Parathyroid adenoma (tissue), 2 donors: ENCODE data around the gene CTSD.

ENCODE experiments used
- H2AFZ ChIP-seq: fragments of 300-600 bp; sonication (generic); one replicate; pipeline ENCODE4 v1.7.0; 2017; ENCODE audit warnings: antibody characterized with exemption, mild to moderate bottlenecking
- H3K27ac ChIP-seq: fragments of 300-600 bp; sonication (generic); one replicate; pipeline ENCODE4 v1.7.0; 2017
- H3K27me3 ChIP-seq: fragments of 300-600 bp; sonication (generic); one replicate; pipeline ENCODE4 v1.7.0; 2017; ENCODE audit warnings: low read length; ENCODE audit not compliant: control insufficient read depth, insufficient read depth
- H3K36me3 ChIP-seq: fragments of 300-600 bp; sonication (generic); one replicate; pipeline ENCODE4 v1.7.0; 2017; ENCODE audit warnings: low read length; ENCODE audit not compliant: control insufficient read depth, insufficient read depth
- H3K4me1 ChIP-seq: fragments of 300-600 bp; sonication (generic); one replicate; pipeline ENCODE4 v1.7.0; 2017; ENCODE audit warnings: control low read depth
- H3K4me2 ChIP-seq: fragments of 300-600 bp; sonication (generic); one replicate; pipeline ENCODE4 v1.7.0; 2017; ENCODE audit warnings: low read length
- H3K4me3 ChIP-seq: fragments of 300-600 bp; sonication (generic); one replicate; pipeline ENCODE4 v1.7.0; 2017; ENCODE audit warnings: low read depth, low read length
- H3K79me2 ChIP-seq: fragments of 300-600 bp; sonication (generic); one replicate; pipeline ENCODE4 v1.7.0; 2017; ENCODE audit warnings: control low read depth
- H3K9ac ChIP-seq: fragments of 300-600 bp; sonication (generic); one replicate; pipeline ENCODE4 v1.7.0; 2017; ENCODE audit warnings: mild to moderate bottlenecking
- H3K9me3 ChIP-seq: fragments of 300-600 bp; sonication (generic); one replicate; pipeline ENCODE4 v1.7.0; 2017; ENCODE audit warnings: low read length; ENCODE audit not compliant: control insufficient read depth
- CTCF ChIP-seq: fragments of 300-600 bp; sonication (generic); IDR thresholded peaks from one replicate; pipeline ENCODE4 v1.7.0; 2017; ENCODE audit warnings: antibody characterized with exemption, mild to moderate bottlenecking
- donor health status: primary hyperparathyroidism.

Gene CTSD

GRCh38 chr11:1754376-1755150 is 9.2 kb downstream of the CTSD start:
- Histone ChIP-seq H3K27me3 (no peaks in the 10 kb centered on the region), H3K9ac (no peak overlapping the region), H3K79me2 (no peaks in the 10 kb centered on the region), H3K27ac (no peak overlapping the region), H2AFZ (no peak overlapping the region), H3K9me3 (no peaks in the 10 kb centered on the region), H3K4me1 (no peaks in the 10 kb centered on the region), H3K36me3 (no peaks in the 10 kb centered on the region), H3K4me2 (no peak overlapping the region), H3K4me3 (no peak overlapping the region)
- no peak for TF ChIP-seq CTCF

DNA sequence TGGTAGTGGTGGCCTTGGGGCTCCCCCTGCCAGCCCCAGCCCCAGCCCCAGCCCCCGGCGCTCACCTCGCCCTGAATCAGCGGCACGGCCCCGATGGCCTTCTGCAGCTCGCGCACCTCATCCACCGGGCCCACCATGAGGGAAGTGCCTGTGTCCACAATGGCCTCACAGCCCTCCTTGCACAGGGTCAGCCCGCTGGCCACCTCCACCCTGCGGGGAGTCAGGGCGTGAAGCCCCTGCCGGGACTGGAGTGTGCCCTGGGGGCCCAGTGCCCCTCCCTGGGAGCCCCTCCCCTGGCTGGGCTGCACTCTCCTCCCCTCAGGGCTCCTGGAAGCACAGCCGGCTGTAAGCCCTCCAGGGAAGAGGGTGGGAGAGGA is 9.8 kb downstream of the CTSD start:
- no peaks in the 10 kb centered on the region for H3K36me3 ChIP-seq
- H3K27ac ChIP-seq, result no peak overlapping the region
- no peak overlapping the region for H3K4me2 ChIP-seq
- no peaks in the 10 kb centered on the region for H3K27me3 ChIP-seq
- H3K79me2 ChIP-seq, result no peaks in the 10 kb centered on the region
- no peak overlapping the region for H2AFZ ChIP-seq
- H3K4me1 ChIP-seq, result no peaks in the 10 kb centered on the region
- no peaks in the 10 kb centered on the region for H3K9me3 ChIP-seq
- no peak overlapping the region for H3K9ac ChIP-seq
- no peak overlapping the region for H3K4me3 ChIP-seq
- TF ChIP-seq CTCF, result no peak

GRCh38 chr11:1753229-1753928 is 10.3 kb downstream of the CTSD start:
- no peak for TF ChIP-seq CTCF
- no peak overlapping the region for H3K4me2 ChIP-seq
- H3K36me3 ChIP-seq, result no peaks in the 10 kb centered on the region
- no peak overlapping the region for H2AFZ ChIP-seq
- no peak overlapping the region for H3K9ac ChIP-seq
- H3K79me2 ChIP-seq, result no peaks in the 10 kb centered on the region
- H3K9me3 ChIP-seq, result no peaks in the 10 kb centered on the region
- H3K27me3 ChIP-seq, result no peaks in the 10 kb centered on the region
- H3K27ac ChIP-seq, result no peak overlapping the region
- no peak overlapping the region for H3K4me3 ChIP-seq
- no peaks in the 10 kb centered on the region for H3K4me1 ChIP-seq

DNA sequence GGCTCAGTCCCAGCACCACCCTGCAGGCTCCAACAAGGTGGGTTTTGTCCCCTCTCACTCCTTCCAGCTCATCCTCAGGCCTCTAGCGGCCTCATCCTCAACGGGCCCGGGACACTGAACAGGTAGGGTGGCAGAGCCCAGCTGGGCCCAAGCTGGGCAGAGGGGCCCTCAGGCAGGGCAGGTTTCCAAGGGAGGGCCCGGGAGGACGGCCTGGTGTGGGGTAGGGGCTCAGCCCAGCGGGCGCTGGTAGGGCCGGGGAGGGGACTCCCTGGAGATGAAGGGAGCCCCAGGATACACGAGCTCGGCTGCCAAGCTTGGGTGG is 10.9 kb downstream of the CTSD start:
- Histone ChIP-seq H3K4me1 (no peaks in the 10 kb centered on the region), H3K27me3 (no peaks in the 10 kb centered on the region), H3K79me2 (no peaks in the 10 kb centered on the region), H3K9me3 (no peaks in the 10 kb centered on the region), H2AFZ (no peak overlapping the region), H3K27ac (no peak overlapping the region), H3K9ac (no peak overlapping the region), H3K4me2 (no peak overlapping the region), H3K4me3 (no peak overlapping the region), H3K36me3 (no peaks in the 10 kb centered on the region)
- TF ChIP-seq CTCF, result no peak
